ENCODE measurements around the gene IL31RA. TPM values are rescaled to one million over a fixed set of nuclear protein-coding genes. Genes with fewer than 3 reads are reported as not detected.
"Not testable (repeated sequence)": the region's sequence is repeated elsewhere in the genome, so short reads cannot be mapped to it uniquely, and the experiment has no call there.

IL31RA gene
- 0.18 TPM in 1 of 2 replicates, not detected in the other for total RNA-seq (2014; rRNA removed; shearing (Covaris generic))

DNA sequence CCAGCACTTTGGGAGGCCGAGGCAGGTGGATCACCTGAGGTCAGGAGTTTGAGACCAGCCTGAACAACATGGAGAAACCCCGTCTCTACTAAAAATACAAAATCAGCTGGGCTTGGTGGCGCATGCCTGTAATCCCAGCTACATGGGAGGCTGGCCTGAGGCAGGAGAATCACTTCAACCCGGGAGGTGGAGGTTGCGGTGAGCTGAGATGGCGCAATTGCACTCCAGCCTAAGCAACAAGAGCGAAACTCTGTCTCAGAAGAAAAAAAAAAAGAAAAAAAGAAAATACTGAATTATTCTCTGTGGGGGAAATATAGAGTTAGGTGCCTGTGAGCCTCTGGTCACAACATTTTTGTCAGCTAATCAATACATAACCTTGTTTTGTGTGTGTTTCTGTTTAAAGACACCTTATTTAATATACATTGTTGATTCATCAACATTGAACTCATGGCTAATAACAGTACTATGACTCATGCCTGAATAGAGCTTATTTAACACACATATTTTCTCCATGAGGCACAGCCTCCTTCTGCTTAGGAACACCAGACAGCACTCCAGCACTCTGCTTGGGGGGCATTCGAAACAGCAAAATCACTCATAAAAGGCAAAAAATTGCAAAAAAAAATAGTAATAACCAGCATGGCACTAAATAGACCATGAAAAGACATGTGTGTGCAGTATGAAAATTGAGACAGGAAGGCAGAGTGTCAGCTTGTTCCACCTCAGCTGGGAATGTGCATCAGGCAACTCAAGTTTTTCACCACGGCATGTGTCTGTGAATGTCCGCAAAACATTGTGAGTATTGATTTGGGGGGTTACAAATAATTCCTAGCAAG lies at the start of gene IL31RA:
Gene IL31RA, plus strand, starts transcription at position 519 of the 836 bp plus-strand sequence. Its CDS starts 214 bp downstream, at position 733.
- H3K9me3 ChIP-seq (replicated peaks) = no peaks in the 10 kb centered on the region
- no peak for DNase-seq
- H3K4me3 ChIP-seq = no peak within 1 kb of the TSS
- no peaks in the 10 kb centered on the region; the same call in 1 of the 2 replicates for H3K27me3 ChIP-seq
- H3K36me3 ChIP-seq = no peaks in the 10 kb centered on the region
- no peaks in the 10 kb centered on the region for H3K4me1 ChIP-seq
- H3K27ac ChIP-seq = no peak within 1 kb of the TSS

DNA sequence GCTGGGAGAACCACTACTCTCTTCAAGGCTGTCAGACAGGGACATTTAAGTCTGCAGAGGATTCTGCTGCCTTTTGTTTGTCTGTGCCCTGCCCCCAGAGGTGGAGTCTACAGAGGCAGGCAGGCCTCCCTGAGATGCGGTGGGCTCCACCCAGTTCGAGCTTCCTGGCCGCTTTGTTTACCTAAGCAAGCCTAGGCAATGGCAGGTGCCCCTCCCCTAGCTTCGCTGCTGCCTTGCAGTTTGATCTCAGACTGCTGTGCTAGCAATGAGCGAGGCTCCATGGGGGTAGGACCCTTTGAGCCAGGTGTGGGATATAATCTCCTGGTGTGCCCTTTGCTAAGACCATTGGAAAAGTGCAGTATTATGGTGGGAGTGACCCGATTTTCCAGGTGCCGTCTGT lies 42.3 kb upstream of the IL31RA start:
- H3K27me3 ChIP-seq; H3K36me3 ChIP-seq; H3K9me3 ChIP-seq (replicated peaks); H3K4me1 ChIP-seq; H3K4me3 ChIP-seq; DNase-seq; H3K27ac ChIP-seq: not testable (repeated sequence)

GRCh38 chr5:55815939-55816338 lies 35.2 kb upstream of the IL31RA start:
- H3K27me3 ChIP-seq; H3K9me3 ChIP-seq (replicated peaks); DNase-seq; H3K36me3 ChIP-seq; H3K4me3 ChIP-seq; H3K27ac ChIP-seq; H3K4me1 ChIP-seq: not testable (repeated sequence)

GRCh38 chr5:55816342-55816741 lies 34.8 kb upstream of the IL31RA start:
- Histone ChIP-seq H3K4me3 (no peak overlapping the region), H3K9me3 (replicated peaks) (no peaks in the 10 kb centered on the region), H3K36me3 (no peaks in the 10 kb centered on the region), H3K27ac (no peak overlapping the region), H3K27me3 (0 out of 2 replicates have a peak, but pooled peaks cover 4% of the 10 kb centered on the region), H3K4me1 (no peaks in the 10 kb centered on the region)
- DNase-seq = peak in 1 of 2 experiments; percentile 7

DNA sequence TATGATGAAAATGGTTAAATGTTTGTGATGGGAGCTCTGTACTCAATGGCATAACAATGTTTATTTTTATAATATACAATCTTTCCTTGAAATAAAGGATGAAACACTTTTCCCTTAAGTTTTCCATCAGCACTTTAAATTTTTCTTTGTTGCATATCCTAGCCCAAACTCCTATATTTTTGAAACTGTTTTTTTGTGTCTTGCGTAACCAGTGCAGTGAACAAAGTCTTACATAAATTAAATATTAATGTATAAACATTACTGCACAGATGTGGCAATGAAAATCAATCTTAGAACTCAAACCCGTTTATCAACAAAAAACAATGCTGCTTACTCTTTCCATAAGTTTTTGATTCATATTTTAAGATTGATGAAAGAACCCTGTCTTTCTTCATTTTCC lies 34.1 kb upstream of the IL31RA start:
- H3K4me3 ChIP-seq = no peak overlapping the region
- H3K36me3 ChIP-seq = no peaks in the 10 kb centered on the region
- no peaks in the 10 kb centered on the region for H3K27me3 ChIP-seq
- no peaks in the 10 kb centered on the region for H3K4me1 ChIP-seq
- H3K27ac ChIP-seq = no peak overlapping the region
- no peaks in the 10 kb centered on the region for H3K9me3 ChIP-seq (replicated peaks)
- no peak for DNase-seq

- H3K27me3 ChIP-seq = no peaks in the 10 kb centered on the region
- H3K4me3 ChIP-seq = no peak overlapping the region
- no peaks in the 10 kb centered on the region for H3K4me1 ChIP-seq
- DNase-seq = no peak
- H3K36me3 ChIP-seq = no peaks in the 10 kb centered on the region
- H3K27ac ChIP-seq = no peak overlapping the region
- no peaks in the 10 kb centered on the region for H3K9me3 ChIP-seq (replicated peaks)
Observed at GRCh38 chr5:55820488-55820887, 30.7 kb upstream of the IL31RA start.

- DNase-seq = no peak
- Histone ChIP-seq H3K9me3 (replicated peaks) (no peaks in the 10 kb centered on the region), H3K27me3 (no peaks in the 10 kb centered on the region), H3K36me3 (no peaks in the 10 kb centered on the region), H3K4me3 (no peak overlapping the region), H3K4me1 (no peaks in the 10 kb centered on the region), H3K27ac (no peak overlapping the region)
Observed at GRCh38 chr5:55821731-55822512, 29.2 kb upstream of the IL31RA start.

DNA sequence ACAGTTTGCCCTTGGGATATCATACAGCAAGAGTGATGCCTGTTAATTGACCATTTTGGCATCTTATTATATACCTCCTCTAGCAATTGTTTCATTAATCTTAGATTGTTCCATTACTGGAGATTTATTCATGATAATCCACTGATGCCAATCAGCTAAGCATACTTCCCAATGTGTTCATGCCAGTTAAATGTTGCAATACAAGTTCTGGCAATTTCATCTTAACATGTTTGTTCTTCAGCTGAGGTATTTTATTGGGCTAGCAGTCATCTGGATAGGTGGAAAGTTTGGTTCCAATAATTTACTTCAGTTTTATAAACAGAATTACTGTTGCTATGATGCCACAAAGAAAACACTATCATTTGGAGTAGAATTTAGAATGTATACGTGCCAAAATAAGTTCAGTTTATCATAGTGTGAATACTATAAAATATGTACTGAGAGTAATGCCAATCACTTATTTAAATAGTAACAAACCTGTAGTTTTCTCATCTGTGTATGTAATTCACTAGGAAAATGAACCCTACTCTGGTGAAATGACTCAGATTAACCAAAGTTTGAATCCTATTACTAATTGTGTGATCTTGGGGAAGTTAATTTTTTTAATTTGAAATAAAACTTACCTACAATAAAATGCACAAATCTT lies 27.9 kb upstream of the IL31RA start:
- no peak overlapping the region for H3K27ac ChIP-seq
- no peaks in the 10 kb centered on the region for H3K4me1 ChIP-seq
- no peaks in the 10 kb centered on the region for H3K9me3 ChIP-seq (replicated peaks)
- no peak for DNase-seq
- no peak overlapping the region for H3K4me3 ChIP-seq
- no peaks in the 10 kb centered on the region for H3K27me3 ChIP-seq
- no peaks in the 10 kb centered on the region for H3K36me3 ChIP-seq

- Histone ChIP-seq H3K4me3 (no peak overlapping the region), H3K4me1 (no peaks in the 10 kb centered on the region), H3K27me3 (no peaks in the 10 kb centered on the region), H3K36me3 (no peaks in the 10 kb centered on the region), H3K27ac (no peak overlapping the region), H3K9me3 (replicated peaks) (no peaks in the 10 kb centered on the region)
- DNase-seq = no peak
Observed at GRCh38 chr5:55829956-55830355, 21.2 kb upstream of the IL31RA start.

- Histone ChIP-seq H3K9me3 (replicated peaks) (no peaks in the 10 kb centered on the region), H3K36me3 (no peaks in the 10 kb centered on the region), H3K27me3 (no peaks in the 10 kb centered on the region), H3K4me3 (no peak overlapping the region), H3K27ac (no peak overlapping the region), H3K4me1 (no peaks in the 10 kb centered on the region)
- DNase-seq = no peak
Observed at GRCh38 chr5:55832446-55832845, 18.7 kb upstream of the IL31RA start.

DNA sequence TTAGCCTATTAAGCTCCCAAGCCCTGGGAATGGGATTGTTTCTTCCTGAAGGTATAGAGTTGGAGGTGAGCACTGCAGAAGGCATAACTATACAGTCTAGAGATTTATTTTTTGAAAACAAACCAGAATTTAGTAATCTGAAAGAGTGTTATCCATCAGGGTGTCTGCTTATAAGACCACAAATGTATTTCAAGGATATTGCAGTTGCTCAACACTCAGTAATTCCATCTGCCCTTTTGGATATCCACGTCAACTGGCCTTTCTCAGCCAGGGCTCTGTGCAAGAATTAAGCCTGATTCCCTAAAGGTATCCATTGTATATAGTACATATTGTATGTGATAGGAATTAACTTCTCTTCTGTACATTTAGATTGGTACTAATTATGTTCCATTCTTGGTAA lies 15.0 kb upstream of the IL31RA start:
- Histone ChIP-seq H3K4me3 (no peak overlapping the region), H3K36me3 (no peaks in the 10 kb centered on the region), H3K27ac (no peak overlapping the region), H3K27me3 (no peaks in the 10 kb centered on the region), H3K9me3 (replicated peaks) (no peaks in the 10 kb centered on the region), H3K4me1 (no peaks in the 10 kb centered on the region)
- no peak for DNase-seq

DNA sequence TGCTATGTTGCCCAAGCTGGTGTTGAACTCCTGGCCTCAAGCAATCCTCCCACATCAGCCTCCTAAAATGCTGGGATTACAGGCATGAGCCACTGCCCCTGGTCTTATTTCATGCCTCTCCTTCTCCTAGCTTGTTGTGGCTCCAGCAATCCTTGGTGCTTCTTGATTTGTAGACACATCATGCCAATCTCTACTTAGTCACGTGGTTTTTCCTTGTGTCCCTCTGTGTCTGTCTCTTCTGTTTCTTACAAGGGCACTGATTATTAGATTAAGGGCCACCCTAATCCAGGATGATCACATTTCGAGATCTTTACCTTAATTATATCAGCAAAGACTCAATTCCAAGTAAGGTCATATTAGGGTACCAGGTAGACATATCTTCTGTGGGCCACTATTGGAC lies 9.2 kb upstream of the IL31RA start:
- no peak overlapping the region for H3K4me3 ChIP-seq
- no peaks in the 10 kb centered on the region for H3K9me3 ChIP-seq (replicated peaks)
- H3K4me1 ChIP-seq = no peaks in the 10 kb centered on the region

GRCh38 chr5:55847837-55848236 lies 3.3 kb upstream of the IL31RA start:
- H3K4me1 ChIP-seq = no peaks in the 10 kb centered on the region
- H3K27me3 ChIP-seq = no peaks in the 10 kb centered on the region; the same call in 1 of the 2 replicates
- H3K36me3 ChIP-seq = no peaks in the 10 kb centered on the region
- no peaks in the 10 kb centered on the region for H3K9me3 ChIP-seq (replicated peaks)
- no peak overlapping the region for H3K4me3 ChIP-seq
- no peak for DNase-seq
- H3K27ac ChIP-seq = no peak overlapping the region

More for the DNA sequence above, 9.2 kb upstream of the IL31RA start:
- no peaks in the 10 kb centered on the region for H3K27me3 ChIP-seq
- no peak for DNase-seq
- no peak overlapping the region for H3K27ac ChIP-seq
- no peaks in the 10 kb centered on the region for H3K36me3 ChIP-seq

DNA sequence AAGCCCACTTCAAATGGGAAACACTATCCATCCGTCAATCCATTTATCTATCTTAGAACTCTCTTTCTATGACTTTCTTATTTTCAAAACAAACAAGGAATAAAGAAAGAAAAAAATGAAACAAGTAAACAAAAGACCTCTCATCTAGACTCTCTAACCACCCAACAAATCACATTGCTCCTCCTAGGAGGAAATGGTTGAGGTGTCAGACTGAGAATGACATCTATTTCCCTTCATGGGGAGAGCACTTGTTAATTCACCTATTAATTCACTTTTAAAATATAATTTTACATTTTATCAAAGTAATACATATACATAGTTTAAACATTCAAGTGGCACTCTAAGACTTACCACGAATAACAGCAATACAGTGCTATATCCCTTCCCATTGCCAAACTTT lies 2.4 kb upstream of the IL31RA start:
- Histone ChIP-seq H3K4me3 (no peak overlapping the region), H3K27me3 (no peaks in the 10 kb centered on the region; the same call in 1 of the 2 replicates), H3K36me3 (no peaks in the 10 kb centered on the region), H3K9me3 (replicated peaks) (no peaks in the 10 kb centered on the region), H3K27ac (no peak overlapping the region), H3K4me1 (no peaks in the 10 kb centered on the region)
- DNase-seq = no peak

GRCh38 chr5:55851675-55851979 lies 470 bp downstream of the IL31RA start:
- Histone ChIP-seq H3K4me1 (no peaks in the 10 kb centered on the region), H3K36me3 (no peaks in the 10 kb centered on the region), H3K4me3 (no peak overlapping the region), H3K27me3 (no peaks in the 10 kb centered on the region; the same call in 1 of the 2 replicates), H3K9me3 (replicated peaks) (no peaks in the 10 kb centered on the region), H3K27ac (no peak overlapping the region)
- no peak for DNase-seq
